ENCODE measurements around the gene CPSF4.

CPSF4 gene

DNA sequence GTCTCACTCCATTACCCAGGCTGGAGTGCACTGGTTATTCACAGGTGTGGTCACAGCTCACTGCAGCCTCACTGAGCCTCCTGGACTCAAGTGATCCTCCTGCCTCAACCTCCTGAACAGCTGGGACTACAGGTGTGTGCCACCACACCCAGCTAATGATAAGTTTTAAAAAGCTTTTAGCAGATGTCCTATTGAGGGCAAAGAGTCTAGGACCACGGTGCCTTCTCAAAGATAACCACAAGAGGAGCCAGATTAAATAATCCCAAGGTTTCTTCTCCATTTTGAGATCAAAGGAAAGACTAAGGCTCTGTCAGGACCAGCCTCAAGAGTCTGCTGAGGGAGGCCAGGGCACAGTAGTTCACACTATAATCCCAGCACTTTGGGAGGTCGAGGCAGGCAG is 22.5 kb downstream of the CPSF4 start:
- Histone ChIP-seq H3K36me3 (ENCODE audit: control insufficient read depth in 2 of 2, insufficient read depth in 1 of 2, low read length in 2 of 2) (peaks cover 23 to 63% of the 10 kb centered on the region in 2 experiments), H3K4me3 (ENCODE audit: low read depth, low read length) (no peak overlapping the region), H3K9me3 (ENCODE audit: control insufficient read depth, insufficient read depth, low read depth, low read length) (no peaks in the 10 kb centered on the region), H3K4me1 (ENCODE audit: control insufficient read depth, insufficient read depth, low read length) (no peaks in the 10 kb centered on the region), H3K27ac (ENCODE audit: extremely low read depth, low read depth, low read length) (no peak overlapping the region)
- POLR2A ChIA-PET = interaction anchor here (1.3 kb wide), 1 partner anchor 43 kb away, joined by 6 read pairs; the partner anchor contains the start of gene ZKSCAN5
- TF ChIP-seq, protein P1, sequence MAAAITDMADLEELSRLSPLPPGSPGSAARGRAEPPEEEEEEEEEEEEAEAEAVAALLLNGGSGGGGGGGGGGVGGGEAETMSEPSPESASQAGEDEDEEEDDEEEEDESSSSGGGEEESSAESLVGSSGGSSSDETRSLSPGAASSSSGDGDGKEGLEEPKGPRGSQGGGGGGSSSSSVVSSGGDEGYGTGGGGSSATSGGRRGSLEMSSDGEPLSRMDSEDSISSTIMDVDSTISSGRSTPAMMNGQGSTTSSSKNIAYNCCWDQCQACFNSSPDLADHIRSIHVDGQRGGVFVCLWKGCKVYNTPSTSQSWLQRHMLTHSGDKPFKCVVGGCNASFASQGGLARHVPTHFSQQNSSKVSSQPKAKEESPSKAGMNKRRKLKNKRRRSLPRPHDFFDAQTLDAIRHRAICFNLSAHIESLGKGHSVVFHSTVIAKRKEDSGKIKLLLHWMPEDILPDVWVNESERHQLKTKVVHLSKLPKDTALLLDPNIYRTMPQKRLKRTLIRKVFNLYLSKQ (tag by site-specific recombination; IDR thresholded peaks at IDR 0.05; ENCODE audit: borderline replicate concordance) = no peak
- TF ChIP-seq ZNF488 (tag by site-specific recombination; IDR thresholded peaks at IDR 0.05) (no peak), ZNF513 (tag by site-specific recombination; IDR thresholded peaks at IDR 0.05) (no peak), ZNF677 (tag by site-specific recombination; IDR thresholded peaks at IDR 0.05) (no peak), ZNF626 (tag by site-specific recombination; IDR thresholded peaks at IDR 0.05) (no peak), ZNF530 (tag by site-specific recombination; IDR thresholded peaks at IDR 0.05; ENCODE audit: low read depth) (no peak), TSHZ1 (tag by site-specific recombination; IDR thresholded peaks at IDR 0.05; ENCODE audit: borderline replicate concordance) (no peak), ZNF623 (tag by site-specific recombination; IDR thresholded peaks at IDR 0.05) (no peak), WT1 (tag by site-specific recombination; IDR thresholded peaks at IDR 0.05) (no peak), ZNF280D (tag by site-specific recombination; IDR thresholded peaks at IDR 0.05) (no peak), KLF16 (tag by site-specific recombination; IDR thresholded peaks at IDR 0.05) (no peak), ZNF138 (tag by site-specific recombination; IDR thresholded peaks at IDR 0.05; ENCODE audit: borderline replicate concordance) (no peak), REPIN1 (tag by site-specific recombination; IDR thresholded peaks at IDR 0.05; ENCODE audit: low read depth) (no peak), ZNF366 (tag by site-specific recombination; conservative IDR thresholded peaks at IDR 0.05) (no peak), ZBTB48 (tag by site-specific recombination; IDR thresholded peaks at IDR 0.05) (no peak), ZBTB8A (tag by site-specific recombination; IDR thresholded peaks at IDR 0.05) (no peak), SETDB1 (IDR thresholded peaks at IDR 0.05; ENCODE audit: insufficient read length, low read length) (no peak), KLF9 (tag by site-specific recombination; IDR thresholded peaks at IDR 0.05; ENCODE audit: low read depth) (no peak), ZNF433 (tag by site-specific recombination; IDR thresholded peaks at IDR 0.05; ENCODE audit: low read depth) (no peak)
- TF ChIP-seq, protein P2, sequence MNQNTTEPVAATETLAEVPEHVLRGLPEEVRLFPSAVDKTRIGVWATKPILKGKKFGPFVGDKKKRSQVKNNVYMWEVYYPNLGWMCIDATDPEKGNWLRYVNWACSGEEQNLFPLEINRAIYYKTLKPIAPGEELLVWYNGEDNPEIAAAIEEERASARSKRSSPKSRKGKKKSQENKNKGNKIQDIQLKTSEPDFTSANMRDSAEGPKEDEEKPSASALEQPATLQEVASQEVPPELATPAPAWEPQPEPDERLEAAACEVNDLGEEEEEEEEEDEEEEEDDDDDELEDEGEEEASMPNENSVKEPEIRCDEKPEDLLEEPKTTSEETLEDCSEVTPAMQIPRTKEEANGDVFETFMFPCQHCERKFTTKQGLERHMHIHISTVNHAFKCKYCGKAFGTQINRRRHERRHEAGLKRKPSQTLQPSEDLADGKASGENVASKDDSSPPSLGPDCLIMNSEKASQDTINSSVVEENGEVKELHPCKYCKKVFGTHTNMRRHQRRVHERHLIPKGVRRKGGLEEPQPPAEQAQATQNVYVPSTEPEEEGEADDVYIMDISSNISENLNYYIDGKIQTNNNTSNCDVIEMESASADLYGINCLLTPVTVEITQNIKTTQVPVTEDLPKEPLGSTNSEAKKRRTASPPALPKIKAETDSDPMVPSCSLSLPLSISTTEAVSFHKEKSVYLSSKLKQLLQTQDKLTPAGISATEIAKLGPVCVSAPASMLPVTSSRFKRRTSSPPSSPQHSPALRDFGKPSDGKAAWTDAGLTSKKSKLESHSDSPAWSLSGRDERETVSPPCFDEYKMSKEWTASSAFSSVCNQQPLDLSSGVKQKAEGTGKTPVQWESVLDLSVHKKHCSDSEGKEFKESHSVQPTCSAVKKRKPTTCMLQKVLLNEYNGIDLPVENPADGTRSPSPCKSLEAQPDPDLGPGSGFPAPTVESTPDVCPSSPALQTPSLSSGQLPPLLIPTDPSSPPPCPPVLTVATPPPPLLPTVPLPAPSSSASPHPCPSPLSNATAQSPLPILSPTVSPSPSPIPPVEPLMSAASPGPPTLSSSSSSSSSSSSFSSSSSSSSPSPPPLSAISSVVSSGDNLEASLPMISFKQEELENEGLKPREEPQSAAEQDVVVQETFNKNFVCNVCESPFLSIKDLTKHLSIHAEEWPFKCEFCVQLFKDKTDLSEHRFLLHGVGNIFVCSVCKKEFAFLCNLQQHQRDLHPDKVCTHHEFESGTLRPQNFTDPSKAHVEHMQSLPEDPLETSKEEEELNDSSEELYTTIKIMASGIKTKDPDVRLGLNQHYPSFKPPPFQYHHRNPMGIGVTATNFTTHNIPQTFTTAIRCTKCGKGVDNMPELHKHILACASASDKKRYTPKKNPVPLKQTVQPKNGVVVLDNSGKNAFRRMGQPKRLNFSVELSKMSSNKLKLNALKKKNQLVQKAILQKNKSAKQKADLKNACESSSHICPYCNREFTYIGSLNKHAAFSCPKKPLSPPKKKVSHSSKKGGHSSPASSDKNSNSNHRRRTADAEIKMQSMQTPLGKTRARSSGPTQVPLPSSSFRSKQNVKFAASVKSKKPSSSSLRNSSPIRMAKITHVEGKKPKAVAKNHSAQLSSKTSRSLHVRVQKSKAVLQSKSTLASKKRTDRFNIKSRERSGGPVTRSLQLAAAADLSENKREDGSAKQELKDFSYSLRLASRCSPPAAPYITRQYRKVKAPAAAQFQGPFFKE (tag by site-specific recombination; IDR thresholded peaks at IDR 0.05; ENCODE audit: borderline replicate concordance) = no peak
- CTCF ChIA-PET = no interaction called here
